Middle frontal gyrus (tissue), 1 donor: ENCODE data around the gene SPATS2.
"Not testable (repeated sequence)": the region's sequence is repeated elsewhere in the genome, so short reads cannot be mapped to it uniquely, and the experiment has no call there.

Experiments used
- DNase-seq: peaks from one replicate; pipeline ENCODE4 v3.0.0-alpha.2; 2015; ENCODE audit warnings: low spot score; ENCODE audit errors: extremely low spot score

SPATS2 gene

DNA sequence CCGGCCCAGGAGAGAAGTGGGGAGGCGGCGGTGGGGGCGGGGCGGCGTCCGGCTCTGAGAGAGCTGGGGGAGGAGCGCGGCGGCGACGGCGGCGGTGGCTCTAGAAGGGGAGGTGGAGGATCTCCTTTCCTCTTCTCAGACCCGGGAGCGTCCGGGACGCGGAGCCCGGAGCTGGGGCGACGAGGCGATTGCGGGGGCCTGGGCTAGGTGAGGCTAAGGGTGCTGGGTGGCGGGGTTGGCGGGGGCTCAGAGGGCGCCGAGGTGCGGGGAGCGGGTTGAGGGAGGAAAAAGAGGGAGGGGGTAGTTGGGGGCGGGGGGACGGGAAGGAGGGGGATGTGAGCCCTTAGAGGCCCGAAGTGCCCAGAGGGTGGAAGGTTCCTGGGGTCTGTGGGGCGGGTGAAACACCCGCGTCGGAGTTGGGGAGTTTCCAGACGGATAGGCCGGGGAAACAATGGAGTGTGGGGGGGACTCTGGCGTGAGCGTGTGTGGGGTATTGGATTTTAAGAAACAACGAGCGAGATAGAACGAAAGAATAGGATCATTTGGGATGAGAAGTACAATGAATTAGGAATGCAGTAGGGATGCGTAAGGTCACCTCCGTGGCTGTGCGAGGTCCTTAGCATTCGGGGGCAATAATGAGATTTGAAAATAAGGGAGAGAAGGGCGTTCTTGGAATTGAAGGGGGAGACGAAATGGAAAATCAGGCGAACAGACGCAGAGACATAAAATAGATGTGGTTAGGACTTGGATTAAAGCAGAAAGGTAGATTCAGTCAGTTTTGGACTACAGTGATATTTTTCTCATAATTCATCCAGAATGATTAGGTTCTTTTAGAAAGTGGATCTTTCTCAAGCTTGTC, at the start of gene SPATS2:
TSS of gene SPATS2 (plus strand) at position 82 of the 859 bp plus-strand sequence. CDS start 93,551 bp downstream, outside the sequence.
- no peak for DNase-seq

DNA sequence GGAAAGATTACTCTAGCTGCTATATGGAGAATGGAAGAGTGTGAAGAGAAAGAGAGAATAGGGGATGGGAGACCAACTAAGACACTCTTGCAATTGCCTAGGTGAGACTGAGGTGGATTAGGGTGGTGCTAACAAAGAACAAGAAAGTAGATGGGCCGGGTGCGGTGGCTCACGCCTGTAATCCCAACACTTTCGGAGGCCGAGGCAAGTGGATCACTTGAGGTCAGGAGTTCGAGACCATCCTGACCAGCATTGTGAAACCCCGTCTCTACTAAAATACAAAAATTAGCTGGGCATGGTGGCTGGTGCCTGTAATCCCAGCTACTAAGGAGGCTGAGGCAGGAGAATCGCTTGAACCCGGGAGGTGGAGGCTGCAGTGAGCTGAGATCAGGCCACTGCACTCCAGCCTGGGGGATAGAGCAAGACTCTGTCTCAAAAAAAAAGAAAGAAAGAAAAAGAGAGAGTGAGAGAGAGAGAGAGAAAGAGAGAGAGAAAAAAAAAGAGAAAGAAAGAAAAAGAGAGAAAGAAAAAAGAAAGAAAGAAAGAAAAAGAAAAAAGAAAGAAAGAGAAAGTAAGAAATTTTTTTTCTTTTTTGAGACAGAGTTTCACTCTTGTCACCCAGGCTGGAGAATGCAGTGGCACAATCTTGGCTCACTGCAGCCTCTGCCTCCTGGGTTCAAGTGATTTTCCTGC, 46.7 kb upstream of the SPATS2 start:
- not testable (repeated sequence) for DNase-seq

DNA sequence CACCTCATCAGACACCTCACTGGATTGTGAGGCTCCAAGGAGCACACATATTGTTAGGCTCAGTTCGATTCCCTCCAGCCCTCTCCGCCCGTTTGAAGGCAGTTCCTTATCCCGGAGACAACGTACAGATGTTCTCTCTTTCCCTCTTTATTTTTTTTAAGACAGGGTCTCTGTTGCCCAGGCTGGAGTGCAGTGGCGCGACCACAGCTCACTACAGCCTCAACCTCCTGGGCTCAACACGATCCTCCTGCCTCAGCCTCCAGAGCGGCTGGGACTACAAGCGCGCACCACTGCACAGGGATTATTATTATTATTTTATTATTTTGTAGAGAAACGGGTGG, 44.9 kb upstream of the SPATS2 start:
- no peak for DNase-seq

DNA sequence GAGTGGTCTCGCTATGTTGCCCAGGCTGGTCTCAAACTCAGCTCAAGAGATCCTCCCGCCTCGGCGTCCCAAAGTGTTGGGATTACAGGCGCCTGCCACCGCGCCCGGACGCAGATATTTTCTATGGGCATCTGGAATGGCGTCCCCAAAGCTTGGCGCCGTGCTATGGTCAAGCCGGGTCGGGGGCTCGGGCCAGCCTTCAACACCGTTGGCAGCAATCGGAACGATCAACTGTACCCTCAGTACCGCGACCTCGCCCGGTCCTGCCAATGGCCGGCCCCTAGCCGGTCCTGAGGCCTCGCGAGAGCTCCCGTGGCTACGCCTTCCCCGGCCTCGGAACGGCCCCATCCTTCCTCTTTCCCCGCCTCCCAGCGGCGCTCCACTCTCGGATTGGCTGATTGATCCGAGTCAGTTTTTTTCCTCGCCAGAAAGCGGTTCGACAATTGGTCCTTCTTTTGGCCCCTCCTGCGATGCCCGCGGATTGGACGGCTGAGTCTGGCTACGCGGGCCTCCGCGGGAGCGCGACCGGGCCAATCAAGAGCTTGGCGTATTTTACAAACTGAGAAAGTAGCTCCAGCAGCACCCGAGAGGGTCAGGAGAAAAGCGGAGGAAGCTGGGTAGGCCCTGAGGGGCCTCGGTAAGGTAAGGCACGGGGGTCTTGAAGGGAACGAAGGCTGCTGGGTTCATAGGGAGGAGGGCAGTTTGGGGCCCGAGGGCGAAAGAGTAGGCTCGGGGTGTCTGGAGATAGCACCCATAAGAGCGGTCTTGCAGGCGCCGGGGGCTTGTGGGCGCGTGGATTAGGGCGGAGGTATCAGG, 44.3 kb upstream of the SPATS2 start, which contains the start of gene TROAP:
TSS of gene TROAP (plus strand) at position 548 of the 816 bp plus-strand sequence. CDS start 354 bp downstream, outside the sequence.
- DNase-seq = peak; percentile 95

DNA sequence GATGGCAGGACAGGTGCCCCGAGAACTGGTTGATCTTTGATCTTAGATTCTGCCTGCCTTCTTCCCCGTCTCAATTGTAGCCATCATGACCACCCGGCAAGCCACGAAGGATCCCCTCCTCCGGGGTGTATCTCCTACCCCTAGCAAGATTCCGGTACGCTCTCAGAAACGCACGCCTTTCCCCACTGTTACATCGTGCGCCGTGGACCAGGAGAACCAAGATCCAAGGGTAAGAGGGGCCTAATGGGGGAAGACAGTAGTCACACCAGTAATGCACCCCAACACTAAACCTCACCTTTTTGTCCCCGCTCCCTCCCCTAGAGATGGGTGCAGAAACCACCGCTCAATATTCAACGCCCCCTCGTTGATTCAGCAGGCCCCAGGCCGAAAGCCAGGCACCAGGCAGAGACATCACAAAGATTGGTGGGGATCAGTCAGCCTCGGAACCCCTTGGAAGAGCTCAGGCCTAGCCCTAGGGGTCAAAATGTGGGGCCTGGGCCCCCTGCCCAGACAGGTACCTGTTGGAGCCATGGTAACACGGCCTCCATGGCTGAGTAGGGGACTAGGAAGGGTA, 43.7 kb upstream of the SPATS2 start:
- no peak for DNase-seq

DNA sequence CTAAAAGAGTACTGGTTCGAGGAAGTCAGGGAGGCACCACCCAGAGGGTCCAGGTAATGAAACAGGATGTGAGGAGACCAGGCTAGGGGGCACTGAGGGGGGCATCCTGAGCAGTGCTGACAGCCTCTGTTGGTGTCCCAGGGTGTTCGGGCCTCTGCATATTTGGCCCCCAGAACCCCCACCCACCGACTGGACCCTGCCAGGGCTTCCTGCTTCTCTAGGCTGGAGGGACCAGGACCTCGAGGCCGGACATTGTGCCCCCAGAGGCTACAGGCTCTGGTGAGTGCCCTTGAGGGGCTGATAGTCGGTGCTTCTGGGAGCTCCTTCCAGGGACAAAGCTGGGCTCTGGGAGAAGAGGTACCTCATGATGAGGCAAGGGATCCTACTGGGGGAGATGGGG, 41.7 kb upstream of the SPATS2 start:
- DNase-seq = no peak

DNA sequence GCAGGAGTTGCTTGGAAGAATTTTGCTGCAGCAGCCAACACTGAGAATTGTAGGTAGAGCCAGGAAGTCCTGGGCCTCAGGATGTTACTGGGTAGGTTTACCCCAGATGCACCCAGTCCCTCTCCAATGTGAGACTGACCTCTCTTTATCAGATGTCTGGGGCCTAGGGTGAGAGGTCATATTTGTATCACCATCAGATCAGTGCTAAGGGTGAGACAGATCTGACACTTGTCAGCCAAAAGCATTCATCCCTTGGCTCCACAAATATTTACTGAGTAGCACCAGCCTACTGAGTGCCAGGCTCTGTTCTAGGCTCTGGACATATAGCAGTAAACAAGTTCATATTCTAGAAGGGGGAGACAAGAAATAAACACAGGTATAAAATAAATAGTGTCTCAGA, 39.9 kb upstream of the SPATS2 start:
- DNase-seq = no peak

DNA sequence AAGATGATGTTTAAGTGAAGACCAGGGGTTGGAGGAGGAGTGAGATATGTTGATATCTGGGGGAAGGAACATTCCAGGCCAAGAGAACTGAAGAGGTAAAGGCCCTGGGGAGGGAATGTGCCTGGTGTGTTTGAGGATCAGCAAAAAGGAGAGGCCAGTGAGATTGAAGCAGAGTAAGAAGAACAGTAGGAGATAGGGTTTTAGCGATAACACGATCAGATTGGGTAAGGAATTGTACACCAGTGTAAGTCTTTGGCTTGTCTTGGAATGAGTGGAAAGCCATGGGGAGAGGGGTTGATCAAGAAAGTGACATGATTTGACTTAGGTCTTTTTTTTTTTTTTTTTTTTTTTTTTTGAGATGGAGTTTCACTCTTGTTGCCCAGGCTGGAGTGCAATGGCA, 39.4 kb upstream of the SPATS2 start:
- no peak for DNase-seq

DNA sequence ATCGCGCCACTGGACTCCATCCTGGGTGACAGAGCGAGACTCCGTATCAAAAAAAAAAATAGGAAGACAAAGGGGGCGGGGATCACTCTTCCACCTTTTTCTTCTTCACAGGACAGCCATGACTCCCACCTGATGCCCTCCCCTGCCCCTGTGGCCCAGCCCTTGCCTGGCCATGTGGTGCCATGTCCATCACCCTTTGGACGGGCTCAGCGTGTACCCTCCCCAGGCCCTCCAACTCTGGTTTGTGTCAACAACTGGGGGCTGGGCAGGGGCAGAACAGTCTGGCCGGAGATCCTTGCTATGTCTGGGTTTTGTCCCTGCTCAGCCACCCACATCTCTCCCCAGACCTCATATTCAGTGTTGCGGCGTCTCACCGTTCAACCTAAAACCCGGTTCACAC, 38.4 kb upstream of the SPATS2 start:
- no peak for DNase-seq

DNA sequence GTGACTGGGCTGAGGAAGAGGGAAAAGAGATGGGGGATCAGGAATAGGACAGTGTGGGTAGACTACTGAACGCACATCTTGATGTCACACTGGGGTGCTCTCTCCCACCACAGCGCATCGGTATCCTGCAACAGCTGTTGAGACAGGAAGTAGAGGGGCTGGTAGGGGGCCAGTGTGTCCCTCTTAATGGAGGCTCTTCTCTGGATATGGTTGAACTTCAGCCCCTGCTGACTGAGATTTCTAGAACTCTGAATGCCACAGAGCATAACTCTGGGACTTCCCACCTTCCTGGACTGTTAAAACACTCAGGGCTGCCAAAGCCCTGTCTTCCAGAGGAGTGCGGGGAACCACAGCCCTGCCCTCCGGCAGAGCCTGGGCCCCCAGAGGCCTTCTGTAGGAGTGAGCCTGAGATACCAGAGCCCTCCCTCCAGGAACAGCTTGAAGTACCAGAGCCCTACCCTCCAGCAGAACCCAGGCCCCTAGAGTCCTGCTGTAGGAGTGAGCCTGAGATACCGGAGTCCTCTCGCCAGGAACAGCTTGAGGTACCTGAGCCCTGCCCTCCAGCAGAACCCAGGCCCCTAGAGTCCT, 37.1 kb upstream of the SPATS2 start:
- DNase-seq = no peak

DNA sequence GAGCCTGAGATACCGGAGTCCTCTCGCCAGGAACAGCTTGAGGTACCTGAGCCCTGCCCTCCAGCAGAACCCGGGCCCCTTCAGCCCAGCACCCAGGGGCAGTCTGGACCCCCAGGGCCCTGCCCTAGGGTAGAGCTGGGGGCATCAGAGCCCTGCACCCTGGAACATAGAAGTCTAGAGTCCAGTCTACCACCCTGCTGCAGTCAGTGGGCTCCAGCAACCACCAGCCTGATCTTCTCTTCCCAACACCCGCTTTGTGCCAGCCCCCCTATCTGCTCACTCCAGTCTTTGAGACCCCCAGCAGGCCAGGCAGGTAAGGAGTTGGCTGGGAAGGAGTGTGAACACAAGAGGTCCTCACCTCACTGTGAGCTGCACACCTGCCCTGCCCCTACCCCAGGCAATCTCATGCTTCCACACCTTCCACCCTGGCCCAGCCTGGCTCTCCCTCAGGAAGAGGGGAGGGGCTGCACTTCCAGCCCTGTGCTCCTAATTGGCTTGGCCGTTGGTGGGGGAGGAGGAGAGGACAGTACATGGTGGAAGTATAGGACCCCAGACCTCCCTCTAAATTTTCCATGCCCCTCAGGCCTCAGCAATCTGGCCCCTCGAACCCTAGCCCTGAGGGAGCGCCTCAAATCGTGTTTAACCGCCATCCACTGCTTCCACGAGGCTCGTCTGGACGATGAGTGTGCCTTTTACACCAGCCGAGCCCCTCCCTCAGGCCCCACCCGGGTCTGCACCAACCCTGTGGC, 36.5 kb upstream of the SPATS2 start:
- no peak for DNase-seq

DNA sequence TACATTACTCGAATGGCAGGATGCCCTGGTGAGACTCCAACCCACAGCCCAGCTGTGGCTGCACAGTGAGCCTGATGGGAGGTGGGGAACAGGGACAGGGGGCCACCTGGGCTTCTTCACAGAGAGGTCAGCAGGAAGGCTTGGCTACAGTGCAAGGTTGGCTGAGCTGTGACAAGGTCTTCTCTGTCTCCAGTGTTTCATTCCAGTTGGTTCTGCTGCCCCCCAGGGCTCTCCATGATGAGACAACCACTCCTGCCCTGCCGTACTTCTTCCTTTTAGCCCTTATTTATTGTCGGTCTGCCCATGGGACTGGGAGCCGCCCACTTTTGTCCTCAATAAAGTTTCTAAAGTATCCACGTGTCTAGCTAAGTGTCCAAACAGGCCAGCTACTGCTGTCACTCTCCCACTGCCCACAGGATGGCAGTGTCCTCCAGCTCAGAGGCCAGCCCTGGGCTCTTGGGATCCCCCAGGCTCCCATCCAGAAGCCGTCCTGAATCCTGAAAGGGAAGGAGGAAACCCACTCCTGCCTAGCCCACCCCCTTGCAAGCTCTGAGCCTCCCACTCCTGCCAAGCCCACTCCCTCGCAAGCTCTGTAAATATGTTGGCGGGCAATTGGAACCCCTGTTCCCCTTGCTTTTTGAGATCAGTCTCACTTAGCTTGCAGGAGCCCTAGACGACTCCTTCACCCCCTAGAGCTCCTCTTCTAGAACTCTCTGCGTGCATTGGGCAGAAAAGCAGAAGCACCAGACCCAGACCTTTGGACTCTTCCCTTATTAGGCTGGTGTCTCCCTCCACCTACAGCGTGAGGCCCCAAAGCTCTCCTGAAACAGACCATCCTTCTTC, 35.7 kb upstream of the SPATS2 start:
- DNase-seq = peak; percentile 70

DNA sequence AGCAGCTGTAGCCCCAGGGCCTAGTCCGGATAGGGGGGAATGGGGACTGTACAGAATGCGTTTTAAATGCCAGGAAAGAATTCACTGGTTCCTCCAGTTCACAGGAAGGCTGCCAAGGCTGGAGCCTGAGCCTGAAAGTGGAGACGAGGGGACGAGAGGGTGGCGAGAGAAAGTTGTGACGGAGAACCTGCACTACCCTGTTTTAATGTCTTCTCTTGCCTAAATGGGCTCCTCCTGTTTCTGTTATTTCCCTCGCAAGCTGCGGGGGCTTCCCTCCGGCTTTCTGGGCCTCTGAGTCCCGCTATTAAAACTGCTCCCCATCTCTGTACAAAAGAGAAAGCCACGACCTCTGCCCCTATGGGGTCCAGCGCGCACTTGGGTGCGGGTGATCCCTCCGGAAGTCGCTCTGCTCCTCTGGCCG, 34.8 kb upstream of the SPATS2 start:
- DNase-seq = no peak

DNA sequence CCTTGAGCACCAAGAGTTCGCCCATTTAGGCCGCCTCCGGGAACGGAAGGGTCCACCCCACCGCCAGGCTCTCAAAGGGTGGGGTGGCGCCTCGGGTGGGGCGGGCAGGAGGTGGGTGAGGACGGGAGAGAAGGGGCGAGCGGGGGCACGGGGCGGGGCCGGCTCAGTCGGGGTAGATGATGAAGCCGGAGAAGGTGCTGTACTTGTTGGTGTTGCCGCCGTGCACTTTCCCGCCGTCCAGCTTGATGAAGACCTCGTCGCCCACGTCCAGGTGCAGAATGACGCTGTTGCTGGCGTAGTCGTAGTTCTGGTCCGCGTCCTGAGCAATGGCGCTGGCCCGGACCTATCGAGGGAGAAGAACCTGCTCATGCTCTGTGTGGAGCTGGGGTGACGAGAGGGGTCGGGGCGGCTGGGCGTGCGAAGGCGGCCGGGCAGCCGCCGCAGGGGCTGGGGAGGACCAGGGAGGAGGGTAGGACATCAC, 34.3 kb upstream of the SPATS2 start:
- DNase-seq = no peak

DNA sequence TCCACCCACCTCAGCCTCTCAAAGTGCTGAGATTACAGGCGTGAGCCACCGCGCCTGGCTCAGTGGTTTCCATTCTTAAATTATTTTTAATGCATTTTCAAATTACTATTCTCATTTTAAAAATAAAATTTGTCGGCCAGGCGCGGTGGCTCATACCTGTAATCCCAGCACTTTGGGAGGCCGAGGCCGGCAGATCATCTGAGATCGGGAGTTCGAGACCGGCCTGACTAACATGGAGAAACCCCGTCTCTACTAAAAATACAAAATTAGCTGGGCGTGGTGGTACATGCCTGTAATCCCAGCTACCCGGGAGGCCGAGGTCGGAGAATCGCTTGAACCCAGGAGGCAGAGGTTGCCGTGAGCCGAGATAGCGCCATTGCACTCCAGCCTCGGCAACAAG, 33.5 kb upstream of the SPATS2 start:
- DNase-seq = not testable (repeated sequence)

DNA sequence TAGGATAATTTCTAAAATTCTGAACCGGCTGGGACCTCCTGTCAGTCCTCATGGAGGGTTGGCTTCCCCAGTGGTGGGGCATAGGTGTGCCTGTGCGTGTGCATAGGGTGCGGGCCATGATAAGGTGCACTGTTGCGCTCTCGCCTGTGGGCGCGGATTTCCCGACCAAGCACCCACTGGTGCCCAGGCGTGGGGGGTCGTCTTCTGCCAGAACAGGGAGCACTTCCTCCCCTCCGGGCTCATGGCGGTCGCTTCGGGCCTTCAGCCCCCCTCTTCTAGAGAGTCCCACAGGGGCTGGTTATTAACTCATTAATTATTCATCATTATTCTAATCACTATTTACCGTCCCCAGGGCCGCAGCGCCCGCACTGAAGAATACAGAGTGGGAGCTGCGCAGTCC, 33.0 kb upstream of the SPATS2 start:
- DNase-seq = no peak

DNA sequence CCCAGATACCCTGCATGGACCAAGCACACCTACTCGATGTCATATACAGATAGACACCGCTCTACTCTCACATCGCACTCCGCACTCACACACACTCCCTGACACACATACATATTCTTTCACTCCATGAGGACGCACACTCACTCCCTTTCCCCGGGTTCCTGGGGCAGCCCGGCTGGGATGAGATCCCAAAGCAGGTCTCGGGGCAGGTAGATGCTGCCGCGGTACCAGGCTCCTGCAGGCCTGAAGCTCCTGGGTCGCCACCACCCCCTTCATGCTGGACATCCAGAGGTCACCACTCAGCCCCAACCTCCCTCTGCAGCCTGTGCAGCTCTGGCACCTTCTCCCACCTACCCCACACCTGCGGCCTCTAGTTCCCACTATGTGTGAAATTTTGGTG, 32.6 kb upstream of the SPATS2 start:
- no peak for DNase-seq

DNA sequence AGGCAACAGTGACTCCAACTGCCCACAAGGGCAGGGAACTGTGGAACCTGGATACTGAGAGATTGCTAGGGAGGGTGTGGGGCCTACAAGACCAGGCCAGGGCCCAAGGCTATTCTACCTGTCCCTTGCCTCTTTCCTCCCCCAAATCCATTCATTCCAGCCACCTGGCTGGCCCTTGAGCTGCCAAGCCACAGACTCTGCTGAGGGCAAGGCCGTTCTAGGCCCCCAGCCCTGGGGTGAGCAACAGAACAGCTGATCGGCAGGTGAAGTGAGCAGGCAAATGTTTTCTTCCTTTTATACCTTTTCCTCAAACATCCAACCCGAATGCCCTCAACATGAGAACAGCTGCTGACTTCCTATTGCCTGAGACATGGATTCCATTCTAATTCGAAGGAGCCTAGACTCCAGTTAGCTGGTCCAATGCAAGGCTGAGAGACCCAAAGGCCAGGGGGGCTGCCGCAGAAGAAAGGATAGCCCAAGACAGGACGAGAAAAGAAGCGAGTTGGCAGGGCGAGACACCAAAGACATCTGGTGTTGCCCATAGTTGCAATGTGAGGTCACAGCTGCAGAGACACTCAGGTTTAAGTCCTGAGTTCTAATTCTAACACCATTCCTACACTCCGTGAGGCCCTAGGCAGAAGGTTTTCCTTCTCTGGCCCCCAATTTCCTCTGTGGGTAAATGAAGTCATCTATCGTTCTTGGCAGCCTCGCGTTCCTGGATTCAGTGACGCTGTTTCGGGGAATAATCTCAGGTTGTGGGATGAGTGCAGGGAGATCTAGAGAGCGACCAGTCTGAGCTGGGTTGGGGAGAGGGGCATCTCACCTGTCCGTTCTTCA, 31.9 kb upstream of the SPATS2 start:
- no peak for DNase-seq
